ENCODE measurements around the gene DOK4.

Gene DOK4

GRCh38 chr16:57485916-57486857 is at the start of gene DOK4:
DOK4 (minus strand) TSS chr16:57486493; CDS start chr16:57479507, 6,986 bp downstream.
- peak; percentile 86 for DNase-seq

GRCh38 chr16:57535680-57536305 is 49.5 kb upstream of the DOK4 start:
- DNase-seq: peak; percentile 91

GRCh38 chr16:57534881-57535658 is 48.8 kb upstream of the DOK4 start:
- no peak for DNase-seq

GRCh38 chr16:57534337-57534880 is 48.1 kb upstream of the DOK4 start:
- no peak for DNase-seq

GRCh38 chr16:57533431-57534336 is 47.4 kb upstream of the DOK4 start:
- no peak for DNase-seq

- no peak for DNase-seq
Measured at GRCh38 chr16:57532266-57532625, 46.0 kb upstream of the DOK4 start.

GRCh38 chr16:57531635-57532265 is 45.5 kb upstream of the DOK4 start:
- DNase-seq: no peak

GRCh38 chr16:57531253-57531575 is 44.9 kb upstream of the DOK4 start:
- DNase-seq: no peak

- DNase-seq: no peak
Measured at GRCh38 chr16:57530522-57531252, 44.4 kb upstream of the DOK4 start.

GRCh38 chr16:57530104-57530521 is 43.8 kb upstream of the DOK4 start:
- DNase-seq: no peak

GRCh38 chr16:57529391-57530103 is 43.3 kb upstream of the DOK4 start:
- no peak for DNase-seq

GRCh38 chr16:57528499-57529390 is 42.5 kb upstream of the DOK4 start:
- no peak for DNase-seq

- no peak for DNase-seq
Measured at GRCh38 chr16:57527610-57528360, 41.5 kb upstream of the DOK4 start.

GRCh38 chr16:57527027-57527426 is 40.7 kb upstream of the DOK4 start:
- DNase-seq: no peak

- no peak for DNase-seq
Measured at GRCh38 chr16:57526498-57526897, 40.2 kb upstream of the DOK4 start.

GRCh38 chr16:57525761-57526160 is 39.5 kb upstream of the DOK4 start:
- no peak for DNase-seq

- DNase-seq: no peak
Measured at GRCh38 chr16:57522960-57523359, 36.7 kb upstream of the DOK4 start.

- DNase-seq: peak; percentile 91
Measured at GRCh38 chr16:57519796-57520360, 33.6 kb upstream of the DOK4 start.
